ENCODE measurements around the gene PTPRG.

DNA sequence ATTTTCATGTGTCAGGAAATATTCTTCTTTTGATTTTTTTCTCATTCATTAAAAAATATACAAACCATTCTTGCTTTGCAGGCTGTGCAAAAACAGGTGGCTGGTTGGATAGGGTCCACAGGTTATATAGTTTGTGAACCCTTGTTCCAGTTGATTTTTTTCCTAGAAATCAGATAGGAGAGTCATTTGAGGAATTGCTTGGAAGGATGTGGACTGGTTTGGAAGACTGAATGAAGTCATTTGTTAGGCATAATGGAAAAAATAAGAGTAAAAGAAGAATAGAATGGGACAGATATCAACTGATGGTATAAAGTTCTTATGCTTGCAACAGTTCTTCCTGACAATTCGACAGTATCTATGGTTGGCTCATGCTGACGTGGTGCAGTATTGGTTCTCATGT is 189.4 kb downstream of the PTPRG start:
- no peak for TF ChIP-seq POLR2AphosphoS5 (IDR thresholded peaks at IDR 0.05; ENCODE audit: low read depth, low read length)
- TF ChIP-seq REST (IDR thresholded peaks at IDR 0.05; ENCODE audit: insufficient read depth in 1 of 2, low read depth in 2 of 2, low read length in 2 of 2), result no peak
- no peak for TF ChIP-seq SIN3A (IDR thresholded peaks at IDR 0.05; ENCODE audit: borderline replicate concordance, insufficient read depth, low read length)
- TF ChIP-seq TAF1 (IDR thresholded peaks at IDR 0.05; ENCODE audit: borderline replicate concordance, insufficient read depth, low read length), result no peak
- no peak for TF ChIP-seq FOXP2 (optimal IDR thresholded peaks at IDR 0.05; ENCODE audit: borderline replicate concordance, extremely low read depth, extremely low read length, insufficient read depth)

All from PFSK-1 (cell line).